GM19455 (cell line): Measurements from ENCODE around the gene SMARCB1.

Source experiments
- ATAC-seq: cut with Tn5 transposase; IDR thresholded peaks from one replicate; pipeline ENCODE4 v1.9.1; 2021; ENCODE audit not compliant: unreplicated experiment

The SMARCB1 gene

DNA sequence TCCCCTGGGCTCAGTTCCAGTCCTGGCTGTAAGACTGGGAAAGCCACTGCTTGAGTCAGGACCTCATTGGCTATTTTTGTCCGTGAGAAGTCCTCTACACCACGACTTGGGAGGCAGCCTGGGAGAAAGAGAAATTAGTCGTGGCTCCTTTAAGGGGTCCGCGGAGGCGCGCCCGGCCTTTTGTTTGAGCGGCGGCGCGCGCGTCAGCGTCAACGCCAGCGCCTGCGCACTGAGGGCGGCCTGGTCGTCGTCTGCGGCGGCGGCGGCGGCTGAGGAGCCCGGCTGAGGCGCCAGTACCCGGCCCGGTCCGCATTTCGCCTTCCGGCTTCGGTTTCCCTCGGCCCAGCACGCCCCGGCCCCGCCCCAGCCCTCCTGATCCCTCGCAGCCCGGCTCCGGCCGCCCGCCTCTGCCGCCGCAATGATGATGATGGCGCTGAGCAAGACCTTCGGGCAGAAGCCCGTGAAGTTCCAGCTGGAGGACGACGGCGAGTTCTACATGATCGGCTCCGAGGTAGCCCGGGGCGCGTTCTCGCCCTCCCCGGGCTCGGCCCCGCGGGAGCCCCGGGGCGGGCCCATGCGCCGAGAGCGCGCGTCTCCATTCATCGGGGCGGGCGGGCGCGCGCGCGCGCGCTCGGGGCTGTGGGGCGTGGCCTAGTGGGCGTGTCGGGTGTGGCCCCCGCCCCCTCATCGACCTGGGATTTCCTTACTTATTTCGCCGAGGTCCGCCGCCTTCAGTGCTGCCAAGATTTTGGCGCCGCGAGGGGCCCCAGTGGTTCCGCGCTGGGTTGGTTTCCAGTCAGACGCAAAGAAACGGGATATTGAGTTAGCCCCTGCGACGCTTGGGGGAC, at the start of gene SMARCB1:
TSS of gene SMARCB1 (plus strand) at position 215 of the 848 bp plus-strand sequence. CDS start at position 419, 204 bp downstream.
- peak; percentile 59 for ATAC-seq

GRCh38 chr22:23737696-23738095, 49.1 kb upstream of the SMARCB1 start:
- ATAC-seq: no peak

DNA sequence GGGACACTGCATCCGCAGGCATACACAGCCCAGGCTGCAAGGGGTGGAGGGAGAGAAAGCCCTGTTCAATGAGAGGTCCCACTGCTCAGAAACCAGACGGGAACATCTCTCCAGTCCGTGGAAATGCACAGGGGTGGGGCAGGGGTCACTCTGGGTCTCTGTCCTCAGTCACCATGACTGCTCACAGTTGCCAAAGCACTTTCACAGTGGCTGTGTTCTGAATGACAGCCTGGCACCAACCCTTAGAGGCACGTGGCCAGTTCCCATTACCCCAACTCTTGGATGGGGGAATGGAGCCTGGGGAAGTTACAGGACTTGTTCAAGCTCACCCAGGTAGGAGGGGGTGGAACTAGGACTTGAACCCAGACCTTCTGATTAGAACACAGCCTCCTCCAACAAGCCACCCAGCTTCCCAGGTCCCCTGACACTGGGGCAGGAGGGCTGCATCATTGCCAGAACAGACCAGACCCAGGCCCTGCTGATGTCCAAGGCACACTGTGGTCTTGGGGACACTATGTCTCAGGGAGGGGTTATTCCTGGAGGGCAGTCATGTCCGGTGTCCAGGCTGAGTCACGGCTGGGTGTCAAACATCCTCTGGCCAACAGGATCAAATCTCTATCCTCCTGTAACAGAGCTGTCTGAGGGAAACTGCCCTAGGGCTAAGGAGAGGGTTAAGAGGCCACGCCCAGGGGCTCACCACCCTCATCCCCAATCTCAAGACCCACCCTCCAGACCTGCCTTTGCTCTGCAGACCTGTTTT, 44.1 kb upstream of the SMARCB1 start:
- ATAC-seq: no peak

GRCh38 chr22:23743303-23743705, 43.5 kb upstream of the SMARCB1 start:
- no peak for ATAC-seq

DNA sequence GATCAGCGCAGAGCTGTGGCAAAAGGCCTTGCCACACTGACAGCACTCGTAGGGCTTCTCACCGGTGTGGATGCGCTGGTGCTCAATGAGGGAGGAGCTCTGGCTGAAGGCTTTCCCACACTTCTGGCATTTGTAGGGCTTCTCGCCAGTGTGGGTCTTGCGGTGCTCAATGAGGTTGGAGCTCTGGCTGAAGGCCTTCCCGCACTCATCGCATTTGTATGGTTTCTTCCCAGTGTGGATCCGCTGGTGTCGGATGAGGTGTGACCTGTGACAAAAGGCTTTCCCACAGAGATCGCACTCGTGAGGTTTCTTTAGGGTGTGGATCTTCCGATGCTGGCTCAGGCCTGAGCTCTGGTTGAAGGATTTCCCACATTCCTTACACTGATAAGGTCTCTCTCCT, 42.8 kb upstream of the SMARCB1 start:
- ATAC-seq: no peak

- no peak for ATAC-seq
Measured at GRCh38 chr22:23744485-23744884, 42.3 kb upstream of the SMARCB1 start.

GRCh38 chr22:23745791-23746190, 41.0 kb upstream of the SMARCB1 start:
- ATAC-seq: no peak

DNA sequence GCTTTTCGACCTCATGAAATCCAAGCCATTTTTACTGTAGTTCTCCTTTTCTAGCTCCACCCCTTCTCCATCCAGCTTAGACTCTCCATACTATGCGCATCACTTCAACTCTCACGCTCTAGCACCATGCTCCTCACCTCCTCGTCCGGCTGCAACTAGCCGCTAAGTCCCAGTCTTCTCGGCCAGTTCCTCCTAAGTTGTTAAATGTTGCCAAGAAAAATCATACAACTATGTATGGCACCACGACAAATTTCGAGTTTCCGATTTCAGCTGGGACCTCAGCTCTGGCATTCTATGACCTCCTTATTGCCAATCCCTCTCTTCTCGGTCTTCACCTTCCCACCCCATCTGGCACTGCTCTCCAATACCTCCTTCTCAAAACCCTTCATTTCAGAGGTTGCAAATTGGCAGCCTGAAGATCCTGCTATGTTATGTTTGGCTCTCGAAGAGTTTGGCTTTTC, 36.9 kb upstream of the SMARCB1 start:
- ATAC-seq: no peak

GRCh38 chr22:23750367-23750713, 36.4 kb upstream of the SMARCB1 start:
- no peak for ATAC-seq

DNA sequence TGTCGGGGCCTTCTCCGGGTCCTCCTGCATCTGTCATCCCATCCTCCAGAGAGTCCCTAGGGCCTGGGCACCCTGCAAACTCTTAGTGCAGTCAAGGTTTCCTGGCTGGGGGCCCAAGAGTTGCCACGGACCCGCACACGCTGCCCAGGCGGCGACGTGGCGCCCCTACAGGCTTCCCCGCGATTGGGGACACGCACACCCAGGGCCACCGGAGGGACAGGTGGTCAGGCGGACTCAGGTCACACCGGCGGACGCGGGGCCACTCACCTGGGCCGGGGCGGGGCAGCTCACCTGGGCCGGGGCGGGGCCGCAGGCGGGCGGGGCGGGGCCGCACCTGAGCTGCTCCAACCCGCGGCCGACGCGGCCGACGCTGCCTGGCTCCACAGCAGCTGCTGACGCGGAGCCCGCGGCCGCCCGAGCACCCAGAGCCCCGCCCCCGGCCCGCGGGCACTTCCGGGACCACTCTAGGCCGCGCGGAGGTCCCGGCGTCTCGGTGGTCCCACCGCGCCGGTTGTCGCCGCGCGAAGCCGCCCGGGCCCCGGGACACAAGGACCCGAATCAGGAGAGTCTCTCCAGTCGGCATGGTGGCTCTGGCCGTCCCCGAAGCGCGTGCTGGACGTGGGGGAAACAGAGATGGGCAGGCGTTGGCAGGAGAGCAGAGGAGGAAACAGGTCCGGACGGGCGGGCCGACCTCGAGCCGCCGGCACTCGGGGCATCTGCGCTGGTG, 35.9 kb upstream of the SMARCB1 start, which contains the start of gene ZNF70:
TSS of gene ZNF70 (minus strand) at position 399 of the 727 bp plus-strand sequence. CDS start 5,972 bp downstream, outside the sequence.
- peak; percentile 69 for ATAC-seq

DNA sequence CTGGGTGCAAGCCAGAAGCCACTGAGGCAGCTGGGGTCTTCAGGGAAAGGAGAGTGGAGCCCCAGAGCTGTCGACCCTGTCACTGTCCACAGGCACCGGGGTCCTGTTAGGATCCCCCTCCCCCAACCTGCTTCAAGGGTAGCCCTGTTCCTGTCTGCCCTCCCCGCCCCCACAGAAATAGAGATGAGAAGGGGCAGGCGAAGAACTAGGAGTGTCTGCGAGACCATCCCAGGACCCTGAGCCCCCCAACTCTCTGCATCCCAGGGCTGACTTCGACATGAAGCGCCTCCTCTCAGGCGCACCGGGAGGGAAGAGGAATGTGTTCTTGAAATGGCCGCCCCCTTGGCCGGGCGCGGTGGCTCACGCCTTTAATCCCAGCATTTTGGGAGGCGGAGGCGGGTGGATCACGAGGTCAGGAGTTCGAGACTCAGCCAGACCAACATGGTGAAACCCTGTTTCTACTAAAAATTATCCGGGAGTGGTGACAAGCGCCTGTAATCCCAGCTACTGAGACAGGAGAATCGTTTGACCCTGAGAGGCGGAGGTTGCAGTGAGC, 35.2 kb upstream of the SMARCB1 start:
- ATAC-seq: peak; percentile 14

DNA sequence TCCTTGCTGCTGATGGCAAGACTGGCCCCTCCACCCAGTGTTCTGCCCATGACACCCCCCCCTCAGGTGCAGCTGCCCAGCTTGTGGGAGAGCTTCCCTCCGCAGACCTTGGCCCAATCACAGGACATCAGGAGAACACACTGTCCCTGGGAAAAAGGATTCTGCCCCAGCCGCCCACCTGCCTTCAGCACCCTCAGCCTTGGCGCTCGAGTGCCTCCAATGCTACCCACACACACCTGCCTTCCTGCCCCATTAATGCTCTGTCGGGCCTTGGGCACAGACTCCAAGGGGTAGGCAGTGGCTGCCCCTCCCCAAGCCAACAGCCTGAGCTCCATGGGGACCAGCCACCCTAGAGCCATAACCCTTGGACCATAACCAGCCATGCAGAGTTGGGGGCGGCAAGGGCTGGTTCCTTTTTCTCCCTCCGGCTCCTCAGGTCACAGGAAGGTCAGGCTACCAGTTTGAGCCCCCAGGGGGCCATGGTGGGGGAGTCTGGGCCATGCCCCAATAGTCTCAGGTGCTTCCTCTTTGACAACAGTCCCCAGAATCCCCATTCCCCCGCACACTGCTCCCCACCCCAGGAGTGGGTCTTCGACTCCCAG, 34.6 kb upstream of the SMARCB1 start:
- ATAC-seq: no peak

DNA sequence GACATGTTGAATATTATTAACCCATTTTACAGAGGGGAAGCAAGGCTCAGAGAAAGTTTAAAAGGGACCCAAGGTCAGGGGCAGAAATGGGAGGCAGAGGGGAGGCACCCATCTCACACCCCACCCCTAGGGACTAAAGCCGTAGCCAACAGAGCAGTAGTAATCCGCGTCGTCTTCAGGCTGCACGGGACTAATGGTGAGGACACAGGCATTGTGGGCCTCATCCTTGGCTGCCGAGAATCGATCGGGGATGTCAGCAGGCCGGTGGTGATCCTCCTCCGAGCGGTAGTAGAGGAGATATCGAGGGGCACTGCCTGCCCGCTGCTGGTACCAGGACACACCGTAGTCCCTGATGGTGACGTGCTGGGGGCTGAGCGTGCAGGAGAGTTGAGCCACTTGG, 34.0 kb upstream of the SMARCB1 start:
- ATAC-seq: no peak

GRCh38 chr22:23753385-23753784, 33.4 kb upstream of the SMARCB1 start:
- ATAC-seq: no peak

- ATAC-seq: no peak
Measured at GRCh38 chr22:23754220-23754919, 32.4 kb upstream of the SMARCB1 start, which contains the start of gene VPREB3. Gene VPREB3, minus strand, starts transcription at chr22:23754425. Its CDS starts 62 bp downstream, at chr22:23754363.

DNA sequence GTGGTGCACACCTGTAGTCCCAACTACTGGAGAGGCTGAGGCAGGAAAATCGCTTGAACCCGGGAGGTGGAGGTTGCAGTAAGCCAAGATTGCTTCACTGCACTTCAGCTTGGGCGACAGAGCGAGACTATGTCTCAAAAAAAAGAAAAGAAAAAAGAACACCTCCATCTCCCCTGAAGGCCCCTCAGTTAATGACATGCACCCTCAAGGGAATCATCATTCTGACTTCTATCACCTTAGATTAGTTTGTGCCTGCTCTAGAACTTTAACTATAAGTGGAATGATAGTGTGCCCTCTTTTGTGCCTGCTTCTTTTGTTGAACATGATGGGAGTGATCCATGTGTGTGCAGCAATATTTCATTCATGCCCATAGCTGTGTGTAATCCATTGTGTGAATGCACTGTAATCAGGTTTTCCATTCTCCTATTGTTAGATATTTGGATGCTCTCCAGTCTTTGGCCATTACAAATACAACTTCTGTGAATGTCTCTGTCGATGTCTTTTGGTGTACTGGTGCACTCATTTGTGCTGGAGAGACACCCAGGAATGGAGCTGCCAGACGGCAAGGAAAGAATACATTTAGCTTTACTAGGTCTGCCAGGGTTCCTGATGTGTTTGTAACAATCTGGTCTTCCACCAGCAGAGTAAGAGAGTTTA, 31.7 kb upstream of the SMARCB1 start:
- ATAC-seq: no peak

DNA sequence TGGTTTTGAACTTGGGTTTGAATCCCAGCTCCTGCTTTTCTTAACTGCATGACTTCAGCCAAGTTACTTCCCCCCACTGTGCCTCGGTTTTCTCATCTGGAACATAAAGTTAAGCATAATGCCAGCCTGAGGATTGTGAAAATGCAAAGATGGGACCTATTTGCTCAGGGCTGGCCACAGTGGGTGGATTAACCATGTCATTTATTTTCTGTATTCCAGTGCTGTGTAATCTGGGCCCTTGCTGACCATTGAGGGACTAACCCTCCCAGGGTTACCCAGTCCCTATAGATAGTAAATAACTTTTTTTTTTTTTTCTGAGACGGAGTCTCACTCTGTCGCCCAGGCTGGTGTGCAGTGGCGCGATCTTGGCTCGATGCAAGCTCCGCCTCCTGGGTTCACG, 31.1 kb upstream of the SMARCB1 start:
- no peak for ATAC-seq

- no peak for ATAC-seq
Measured at GRCh38 chr22:23756891-23757290, 29.9 kb upstream of the SMARCB1 start.

DNA sequence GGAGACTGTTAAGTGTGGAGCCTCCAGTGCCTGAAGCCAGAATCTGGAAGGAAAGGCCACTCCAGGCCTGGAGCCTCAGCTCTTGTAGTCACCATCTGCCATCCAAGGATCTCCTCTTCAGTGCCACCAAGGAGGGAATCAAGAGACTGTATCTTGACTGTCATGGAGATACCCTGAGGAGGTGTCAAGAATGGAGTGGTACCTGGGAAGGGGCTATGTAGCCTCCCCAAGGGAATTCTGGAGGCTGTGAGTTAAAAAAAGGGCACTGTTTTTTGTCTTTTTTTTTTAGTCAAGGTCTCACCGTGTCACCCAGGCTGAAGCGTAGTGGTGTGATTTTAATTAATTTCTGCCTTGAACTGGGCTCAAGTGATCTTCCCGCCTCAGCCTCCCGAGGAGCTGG, 27.2 kb upstream of the SMARCB1 start:
- ATAC-seq: no peak
